Jurkat, Clone E6-1 (cell line): ENCODE measurements around the gene CCNB2.
"Not testable (repeated sequence)": the region's sequence is repeated elsewhere in the genome, so short reads cannot be mapped to it uniquely, and the experiment has no call there.

Experiments used
- DNase-seq: peaks from one replicate; pipeline ENCODE4 v3.0.0-alpha.2; 2011; ENCODE audit warnings: low read depth, low spot score
- H3K4me3 ChIP-seq: 2 replicates; pipeline ENCODE4 v1.5.1; 2011; ENCODE audit warnings: mild to moderate bottlenecking, low read length, control low read depth, moderate library complexity

Gene CCNB2

DNA sequence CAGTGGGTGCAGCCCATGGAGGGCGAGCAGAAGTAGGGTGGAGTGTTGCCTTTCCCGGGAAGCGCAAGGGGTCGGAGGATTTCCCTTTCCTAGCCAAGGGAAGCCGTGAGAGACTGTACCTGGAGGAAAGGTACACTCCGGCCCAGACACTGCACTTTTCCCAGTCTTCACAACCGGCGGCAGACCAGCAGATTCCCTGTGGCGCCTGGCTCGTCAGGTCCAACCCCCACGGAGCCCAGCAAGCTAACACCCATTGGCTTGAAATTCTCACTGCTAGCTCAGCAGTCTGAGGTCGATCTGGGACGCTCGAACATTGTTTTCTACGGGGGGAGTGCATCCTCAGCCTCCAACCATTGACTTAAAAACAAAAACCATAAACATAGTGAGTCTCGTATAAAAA lies 26.5 kb downstream of the CCNB2 start:
- DNase-seq = no peak
- no peak overlapping the region for H3K4me3 ChIP-seq

DNA sequence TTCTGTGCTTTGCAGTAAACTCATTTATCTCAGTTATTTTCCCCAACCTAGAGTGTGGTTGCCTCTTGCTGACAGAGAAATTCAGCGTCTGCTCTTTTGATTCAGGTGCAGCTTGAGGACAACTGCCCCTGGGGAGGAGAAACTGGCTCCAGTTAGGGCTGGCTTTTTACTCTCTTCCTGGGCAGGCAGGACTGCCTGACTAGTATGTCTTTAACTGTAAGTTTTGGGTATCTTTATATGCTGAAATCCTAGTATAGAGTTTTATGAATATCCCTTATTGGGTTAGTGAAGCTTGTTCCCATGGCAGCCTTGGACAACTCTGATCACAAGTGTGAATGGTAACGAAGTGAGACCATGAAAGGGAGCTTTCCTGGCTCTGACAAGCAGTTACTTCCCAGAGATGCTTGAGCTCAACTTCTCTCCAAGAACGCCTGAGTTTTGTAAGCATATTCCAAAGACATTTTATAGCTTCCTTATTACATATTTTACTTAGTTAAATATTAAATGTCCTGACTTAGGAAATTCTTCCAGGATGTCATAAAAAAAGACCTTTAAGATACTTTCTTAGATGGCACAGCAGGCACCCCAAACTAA lies 27.1 kb downstream of the CCNB2 start:
- no peak overlapping the region for H3K4me3 ChIP-seq
- DNase-seq = no peak

DNA sequence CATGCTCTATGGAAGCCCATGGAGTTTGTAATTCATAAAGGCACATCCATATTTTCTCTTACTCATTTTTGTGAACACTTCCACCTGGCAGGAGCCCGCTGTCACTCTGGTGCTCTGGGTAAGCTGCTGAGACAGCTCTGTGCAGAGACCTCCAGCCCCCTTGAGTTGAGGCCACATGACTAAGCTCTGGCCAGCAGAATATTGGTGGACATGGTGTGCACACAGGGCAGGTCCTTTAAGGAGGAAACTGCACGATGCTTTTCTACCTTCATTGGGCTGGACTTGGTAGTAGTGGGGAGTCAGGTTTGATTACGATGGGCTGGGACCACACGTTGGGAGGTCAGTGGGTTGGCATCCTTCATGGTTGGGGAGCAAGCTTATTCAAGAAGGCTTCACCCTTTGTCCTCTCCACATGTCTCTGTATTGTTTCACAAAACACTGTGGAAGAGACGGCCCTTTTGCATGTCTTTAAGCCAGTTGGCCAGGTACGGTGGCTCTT lies 29.0 kb downstream of the CCNB2 start:
- H3K4me3 ChIP-seq = no peak overlapping the region
- no peak for DNase-seq

DNA sequence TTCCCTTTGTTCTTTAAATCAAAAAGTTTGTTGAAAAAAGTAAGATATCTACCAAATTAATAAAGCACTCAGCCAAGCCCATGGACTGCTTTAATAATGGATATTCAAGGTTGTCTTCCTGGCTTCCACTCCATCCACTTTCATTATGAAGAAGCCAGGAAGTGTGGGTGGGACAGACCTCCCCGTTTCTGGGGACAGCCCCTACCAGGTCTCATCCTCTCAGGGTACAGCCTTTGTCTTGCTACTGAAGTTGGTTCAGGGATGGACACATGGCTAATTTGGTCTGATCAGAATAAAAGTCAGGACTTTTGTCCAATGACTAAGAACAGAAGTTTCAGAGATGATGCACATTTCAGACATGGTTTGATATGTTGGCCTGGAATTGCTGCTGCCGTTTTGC lies 32.6 kb downstream of the CCNB2 start:
- no peak for DNase-seq
- H3K4me3 ChIP-seq = no peak overlapping the region

DNA sequence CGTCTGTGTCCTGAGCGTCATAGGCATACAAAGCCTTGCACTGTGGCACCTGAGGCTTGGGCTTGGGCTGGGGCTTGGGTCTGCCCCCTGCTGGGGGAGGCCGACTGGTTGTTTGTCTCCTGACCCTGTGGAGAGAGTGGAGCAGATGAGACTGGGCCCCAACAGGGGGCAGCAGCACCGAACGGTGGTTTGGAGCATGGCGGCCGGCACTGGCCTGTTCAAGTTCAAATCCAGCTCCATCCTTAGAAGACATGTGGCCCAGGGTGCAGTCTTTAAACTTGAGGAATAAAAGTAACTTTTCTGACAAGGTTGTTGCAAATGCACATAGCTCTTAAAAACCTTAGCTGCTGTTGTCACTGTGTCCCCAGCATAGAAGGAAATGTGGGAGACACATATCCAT lies 33.3 kb downstream of the CCNB2 start:
- no peak overlapping the region for H3K4me3 ChIP-seq
- DNase-seq = peak; percentile 67

GRCh38 chr15:59140422-59141226 lies 35.7 kb downstream of the CCNB2 start:
- no peak overlapping the region for H3K4me3 ChIP-seq
- no peak for DNase-seq

- no peak for DNase-seq
- no peak overlapping the region for H3K4me3 ChIP-seq
Measured at GRCh38 chr15:59143281-59143680, 38.3 kb downstream of the CCNB2 start.

- not testable (repeated sequence) for DNase-seq, H3K4me3 ChIP-seq
Measured at GRCh38 chr15:59144594-59144993, 39.6 kb downstream of the CCNB2 start.

DNA sequence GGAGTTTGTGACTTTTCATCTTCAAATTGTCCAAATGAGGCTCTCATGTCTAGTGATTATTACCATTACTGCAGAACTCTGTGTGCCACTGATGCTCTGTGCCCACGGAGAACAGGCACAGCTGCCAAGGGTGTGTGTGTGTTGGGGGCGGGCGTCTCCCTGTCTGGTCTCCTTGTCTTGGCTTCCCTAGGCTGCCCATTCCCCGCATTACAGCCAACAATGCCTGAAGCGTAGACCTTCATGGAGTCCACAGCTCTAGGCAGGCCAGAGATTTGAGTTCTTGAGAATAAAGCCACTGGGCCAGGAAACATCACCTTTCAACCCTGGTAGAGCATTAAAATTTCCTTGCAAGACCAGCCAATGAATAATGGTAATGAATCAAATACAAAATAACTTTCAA lies 42.7 kb downstream of the CCNB2 start:
- no peak for DNase-seq
- no peak overlapping the region for H3K4me3 ChIP-seq

GRCh38 chr15:59148153-59148833 lies 43.3 kb downstream of the CCNB2 start:
- no peak for DNase-seq
- no peak overlapping the region for H3K4me3 ChIP-seq

DNA sequence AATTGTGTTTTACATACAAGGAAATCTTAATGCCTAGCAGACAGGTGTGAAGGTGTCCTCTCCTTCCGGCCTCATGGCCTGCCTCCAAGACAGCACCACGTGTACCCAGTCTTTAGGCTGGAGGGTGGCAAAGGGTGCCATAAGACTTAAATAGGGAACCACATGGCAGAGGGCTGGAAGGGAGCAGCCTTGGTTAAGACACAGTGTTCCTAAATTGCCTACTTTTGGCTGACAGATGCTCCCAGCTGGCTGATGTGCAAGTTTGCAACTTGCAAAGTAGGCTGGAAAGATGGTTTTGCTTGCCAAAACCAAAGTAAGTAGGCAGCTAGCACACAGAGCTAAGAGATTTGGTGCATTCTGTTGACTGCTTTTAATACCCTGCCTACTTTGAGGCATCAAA lies 45.2 kb downstream of the CCNB2 start:
- DNase-seq = no peak
- H3K4me3 ChIP-seq = no peak overlapping the region

- no peak for DNase-seq
- H3K4me3 ChIP-seq = no peak overlapping the region
Measured at GRCh38 chr15:59152694-59153450, 47.9 kb downstream of the CCNB2 start.

DNA sequence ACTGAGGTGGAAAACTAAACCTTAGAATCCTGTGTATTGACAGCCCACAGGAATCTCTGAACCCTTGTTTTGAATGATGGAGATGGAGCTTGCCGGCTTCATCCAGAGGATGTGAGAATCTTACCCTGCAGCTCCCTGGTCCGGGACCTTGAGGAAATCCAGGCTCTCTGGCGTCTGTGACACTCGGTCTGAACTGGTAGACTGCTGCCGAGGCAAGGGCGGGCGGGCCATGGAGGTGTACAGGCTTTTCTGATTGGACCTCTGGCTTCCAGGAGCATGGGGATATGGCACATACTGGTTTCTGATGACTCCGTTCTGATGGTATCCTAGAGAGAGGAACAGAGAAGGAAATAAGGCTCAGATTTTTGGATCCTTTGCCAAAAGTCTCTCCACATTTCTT lies 48.5 kb downstream of the CCNB2 start:
- no peak overlapping the region for H3K4me3 ChIP-seq
- DNase-seq = no peak

DNA sequence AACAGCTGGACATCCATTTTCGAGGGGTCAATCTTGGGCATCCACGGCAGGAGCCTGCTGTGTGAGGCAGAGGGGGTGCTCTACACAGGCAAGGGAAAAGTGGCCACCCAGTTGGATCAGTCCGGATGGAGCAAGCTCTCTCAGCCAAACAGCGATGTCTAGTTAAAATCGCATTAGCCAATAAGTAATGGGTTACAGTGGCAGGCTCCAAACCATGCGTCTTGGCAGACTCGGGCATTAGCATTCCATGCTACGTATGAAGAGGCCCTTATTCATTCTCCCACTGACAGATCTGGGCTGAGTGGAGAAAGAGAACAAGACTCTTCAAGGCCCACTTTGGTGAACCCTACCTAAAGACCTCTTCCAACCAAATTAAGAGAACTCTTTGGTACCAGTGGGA lies 49.3 kb downstream of the CCNB2 start:
- H3K4me3 ChIP-seq = no peak overlapping the region
- DNase-seq = no peak

- no peak overlapping the region for H3K4me3 ChIP-seq
- DNase-seq = no peak
Measured at GRCh38 chr15:59155431-59155830, 50.5 kb downstream of the CCNB2 start.

GRCh38 chr15:59157396-59157795 lies 52.5 kb downstream of the CCNB2 start:
- no peak overlapping the region for H3K4me3 ChIP-seq
- DNase-seq = no peak

DNA sequence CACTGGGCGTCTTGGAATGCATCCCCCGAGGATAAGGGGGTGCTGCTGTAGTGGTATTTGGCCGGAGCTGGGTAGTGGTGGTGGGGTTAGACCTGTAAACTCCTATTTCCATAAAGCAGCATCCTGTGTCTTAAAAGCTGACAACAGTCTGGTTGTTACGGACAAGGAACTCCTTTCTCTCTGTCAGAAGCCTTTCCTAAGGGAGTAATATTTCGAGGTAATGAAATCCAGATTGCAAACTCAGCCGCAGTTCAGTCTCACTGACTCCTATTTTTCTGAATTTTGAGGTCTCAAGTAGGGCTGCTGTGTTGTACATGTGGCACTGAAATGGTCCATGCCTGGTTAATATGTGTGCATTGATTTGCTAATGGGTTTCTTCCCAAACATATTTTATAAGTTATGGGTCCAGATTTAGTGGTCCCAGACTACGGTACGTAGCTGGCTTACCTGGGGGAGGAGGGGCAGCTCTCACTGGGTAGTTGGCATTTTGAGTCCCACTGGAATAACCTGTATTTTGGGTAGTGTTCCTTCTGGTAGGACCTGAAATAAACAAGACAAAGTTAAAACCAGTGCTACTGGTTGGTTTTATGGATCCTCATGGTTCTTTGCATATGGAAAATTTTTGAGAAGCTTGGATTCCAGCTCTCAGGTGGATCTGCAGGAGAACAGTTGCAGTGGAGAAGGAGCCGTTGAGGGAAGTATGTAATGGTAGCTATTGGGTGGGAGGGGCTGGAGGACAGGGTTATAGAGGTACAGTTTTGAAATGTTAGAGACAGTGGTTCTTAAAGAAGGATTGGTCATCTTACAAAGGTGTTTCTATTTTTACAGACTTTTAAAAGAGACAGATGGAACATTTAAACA lies 53.1 kb downstream of the CCNB2 start:
- no peak overlapping the region for H3K4me3 ChIP-seq
- DNase-seq = no peak

GRCh38 chr15:59158701-59159034 lies 53.7 kb downstream of the CCNB2 start:
- H3K4me3 ChIP-seq = no peak overlapping the region
- DNase-seq = no peak

GRCh38 chr15:59159210-59159609 lies 54.3 kb downstream of the CCNB2 start:
- no peak for DNase-seq
- H3K4me3 ChIP-seq = no peak overlapping the region
